ENCODE data around the gene FADD. TPM values are rescaled to one million over a fixed set of nuclear protein-coding genes. Genes with fewer than 3 reads are reported as not detected.

Gene FADD, protein sequence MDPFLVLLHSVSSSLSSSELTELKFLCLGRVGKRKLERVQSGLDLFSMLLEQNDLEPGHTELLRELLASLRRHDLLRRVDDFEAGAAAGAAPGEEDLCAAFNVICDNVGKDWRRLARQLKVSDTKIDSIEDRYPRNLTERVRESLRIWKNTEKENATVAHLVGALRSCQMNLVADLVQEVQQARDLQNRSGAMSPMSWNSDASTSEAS
- polyA plus RNA-seq (2013, experiment 1 of 4) = 27.0 TPM
- polyA plus RNA-seq (2013, experiment 2 of 4) = 26.7 TPM
- polyA plus RNA-seq (2013, experiment 3 of 4) = 22.6 TPM
- 24.9 TPM for polyA plus RNA-seq (2013, experiment 4 of 4)

GRCh38 chr11:70202920-70203750 is at the start of gene FADD:
FADD (plus strand) TSS chr11:70203296; CDS start chr11:70203460, 164 bp downstream.
- H3K27ac ChIP-seq (ENCODE audit: insufficient read depth, low read depth, low read length, poor library complexity, severe bottlenecking) = peak within 1 kb of the TSS; percentile 66
- WGBS, 2 experiments = 1% methylated on average over 91 of the region's 91 CpGs
- H3K4me1 ChIP-seq (ENCODE audit: control insufficient read depth, insufficient read depth, low read length) = peaks cover 8% of the 10 kb centered on the region
- H3K9me3 ChIP-seq (ENCODE audit: control insufficient read depth, low read length) = no peaks in the 10 kb centered on the region
- peaks cover 11% of the 10 kb centered on the region for H3K36me3 ChIP-seq (ENCODE audit: control insufficient read depth, insufficient read depth, low read length)
- peak within 1 kb of the TSS; percentile 99 for H3K4me3 ChIP-seq (ENCODE audit: insufficient read depth, low read depth, low read length)
- H3K27me3 ChIP-seq (ENCODE audit: control insufficient read depth, insufficient read depth, low read length, poor library complexity, severe bottlenecking) = no peaks in the 10 kb centered on the region

- H3K4me3 ChIP-seq (ENCODE audit: insufficient read depth, low read depth, low read length) = no peak overlapping the region
- H3K36me3 ChIP-seq (ENCODE audit: control insufficient read depth, insufficient read depth, low read length) = no peaks in the 10 kb centered on the region
- H3K4me1 ChIP-seq (ENCODE audit: control insufficient read depth, insufficient read depth, low read length) = no peaks in the 10 kb centered on the region
- no peak overlapping the region for H3K27ac ChIP-seq (ENCODE audit: insufficient read depth, low read depth, low read length, poor library complexity, severe bottlenecking)
- peaks cover 6% of the 10 kb centered on the region for H3K27me3 ChIP-seq (ENCODE audit: control insufficient read depth, insufficient read depth, low read length, poor library complexity, severe bottlenecking)
- 94 to 96% methylated on average over 14 of the region's 14 CpGs for WGBS, 2 experiments
- no peaks in the 10 kb centered on the region for H3K9me3 ChIP-seq (ENCODE audit: control insufficient read depth, low read length)
Measured at GRCh38 chr11:70155386-70155785, 47.7 kb upstream of the FADD start.

DNA sequence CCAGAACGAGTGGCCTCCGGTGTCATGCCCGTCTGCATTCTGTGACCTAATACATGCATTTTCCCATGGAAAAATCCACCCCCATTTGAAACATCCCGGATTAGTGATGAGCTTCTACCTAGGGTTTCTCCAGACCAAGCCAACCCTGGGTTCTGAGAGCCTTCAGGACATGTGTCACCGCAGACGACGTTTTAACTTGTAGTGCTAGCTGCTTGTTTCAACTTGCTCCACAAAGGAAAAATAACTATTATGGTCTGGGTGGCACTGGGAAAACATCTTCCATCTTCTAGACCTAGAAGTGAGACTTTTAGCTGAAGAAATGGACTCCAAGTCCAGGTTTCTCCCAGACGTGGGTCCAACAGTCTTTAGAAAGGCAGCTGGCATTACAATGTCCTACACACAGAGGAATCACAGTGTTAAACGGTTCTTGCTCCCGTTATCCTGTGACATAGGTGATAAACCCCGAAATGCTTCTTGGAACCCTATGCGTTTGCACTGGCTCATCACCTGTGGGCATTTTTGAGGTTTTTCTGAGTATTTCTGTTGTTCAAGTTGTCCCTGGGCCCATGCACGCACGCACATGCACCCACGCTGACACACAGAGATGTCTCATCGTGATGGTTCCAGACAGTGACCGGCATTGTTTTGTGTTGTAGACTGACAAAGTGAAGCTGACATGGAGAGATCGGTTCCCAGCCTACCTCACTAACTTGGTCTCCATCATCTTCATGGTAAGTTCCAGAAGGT is 46.6 kb upstream of the FADD start:
- Histone ChIP-seq H3K27ac (ENCODE audit: insufficient read depth, low read depth, low read length, poor library complexity, severe bottlenecking) (no peak overlapping the region), H3K4me1 (ENCODE audit: control insufficient read depth, insufficient read depth, low read length) (no peaks in the 10 kb centered on the region), H3K27me3 (ENCODE audit: control insufficient read depth, insufficient read depth, low read length, poor library complexity, severe bottlenecking) (no peaks in the 10 kb centered on the region), H3K4me3 (ENCODE audit: insufficient read depth, low read depth, low read length) (no peak overlapping the region), H3K9me3 (ENCODE audit: control insufficient read depth, low read length) (no peaks in the 10 kb centered on the region), H3K36me3 (ENCODE audit: control insufficient read depth, insufficient read depth, low read length) (no peaks in the 10 kb centered on the region)
- WGBS, 2 experiments = 95% methylated on average over 18 of the region's 18 CpGs

DNA sequence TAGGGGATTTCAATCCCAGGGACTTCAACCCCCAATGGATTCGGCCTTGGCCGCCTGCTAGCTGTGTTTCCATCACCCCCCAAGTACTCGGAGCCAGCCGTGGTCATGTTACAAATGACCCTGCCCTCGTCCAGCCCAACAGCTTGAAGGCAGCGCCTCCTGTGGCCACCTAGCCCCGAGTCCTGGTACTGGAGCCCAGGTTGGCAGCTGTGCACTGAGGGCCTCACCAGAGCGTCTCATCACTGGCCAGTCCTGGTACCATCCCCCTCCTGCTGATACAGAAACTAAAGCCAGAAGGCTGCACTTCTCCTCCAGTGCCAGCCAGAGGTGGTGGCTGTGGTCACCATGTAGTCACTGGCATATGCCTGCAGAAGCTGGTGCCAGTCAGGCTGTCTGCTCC is 44.9 kb upstream of the FADD start:
- Histone ChIP-seq H3K4me1 (ENCODE audit: control insufficient read depth, insufficient read depth, low read length) (no peaks in the 10 kb centered on the region), H3K9me3 (ENCODE audit: control insufficient read depth, low read length) (no peaks in the 10 kb centered on the region), H3K36me3 (ENCODE audit: control insufficient read depth, insufficient read depth, low read length) (no peaks in the 10 kb centered on the region), H3K27ac (ENCODE audit: insufficient read depth, low read depth, low read length, poor library complexity, severe bottlenecking) (no peak overlapping the region), H3K4me3 (ENCODE audit: insufficient read depth, low read depth, low read length) (no peak overlapping the region), H3K27me3 (ENCODE audit: control insufficient read depth, insufficient read depth, low read length, poor library complexity, severe bottlenecking) (no peaks in the 10 kb centered on the region)
- 41 to 46% methylated on average over 8 of the region's 8 CpGs for whole genome bisulfite sequencing, 2 experiments

DNA sequence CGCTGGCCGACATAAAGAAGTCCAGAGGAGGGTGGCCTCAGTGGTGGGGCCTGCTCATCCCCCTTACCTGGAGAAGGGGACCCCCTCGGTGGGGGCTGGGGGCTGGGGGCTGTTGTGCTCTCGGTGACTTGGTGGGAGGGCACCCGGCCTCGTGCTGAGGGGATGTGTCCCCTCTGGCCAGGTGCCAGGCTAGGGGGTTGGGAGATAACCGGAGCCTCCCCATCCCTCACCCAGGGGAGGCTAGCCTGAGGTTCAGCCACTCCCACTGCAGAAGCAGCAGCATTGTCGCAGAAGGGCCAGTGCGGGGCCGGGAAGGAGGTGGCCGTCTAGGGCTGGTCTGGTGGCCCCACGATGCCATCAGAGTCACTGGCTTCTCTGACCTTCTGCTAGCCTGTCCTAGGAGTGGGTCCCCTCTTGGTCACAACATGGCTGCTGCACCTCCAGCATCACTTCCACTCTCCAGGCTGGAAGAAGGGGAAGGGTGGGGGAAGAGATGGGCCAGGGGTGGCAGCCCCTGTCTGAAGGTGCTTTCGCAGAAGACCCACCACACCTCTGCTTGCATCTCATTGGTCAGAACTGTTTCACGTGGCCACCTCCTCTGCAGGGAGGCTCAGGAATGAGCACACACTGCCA is 44.2 kb upstream of the FADD start:
- no peak overlapping the region for H3K4me3 ChIP-seq (ENCODE audit: insufficient read depth, low read depth, low read length)
- H3K9me3 ChIP-seq (ENCODE audit: control insufficient read depth, low read length) = no peaks in the 10 kb centered on the region
- H3K27ac ChIP-seq (ENCODE audit: insufficient read depth, low read depth, low read length, poor library complexity, severe bottlenecking) = no peak overlapping the region
- H3K27me3 ChIP-seq (ENCODE audit: control insufficient read depth, insufficient read depth, low read length, poor library complexity, severe bottlenecking) = no peaks in the 10 kb centered on the region
- no peaks in the 10 kb centered on the region for H3K36me3 ChIP-seq (ENCODE audit: control insufficient read depth, insufficient read depth, low read length)
- 89 to 92% methylated on average over 14 of the region's 14 CpGs for WGBS, 2 experiments
- H3K4me1 ChIP-seq (ENCODE audit: control insufficient read depth, insufficient read depth, low read length) = no peaks in the 10 kb centered on the region

DNA sequence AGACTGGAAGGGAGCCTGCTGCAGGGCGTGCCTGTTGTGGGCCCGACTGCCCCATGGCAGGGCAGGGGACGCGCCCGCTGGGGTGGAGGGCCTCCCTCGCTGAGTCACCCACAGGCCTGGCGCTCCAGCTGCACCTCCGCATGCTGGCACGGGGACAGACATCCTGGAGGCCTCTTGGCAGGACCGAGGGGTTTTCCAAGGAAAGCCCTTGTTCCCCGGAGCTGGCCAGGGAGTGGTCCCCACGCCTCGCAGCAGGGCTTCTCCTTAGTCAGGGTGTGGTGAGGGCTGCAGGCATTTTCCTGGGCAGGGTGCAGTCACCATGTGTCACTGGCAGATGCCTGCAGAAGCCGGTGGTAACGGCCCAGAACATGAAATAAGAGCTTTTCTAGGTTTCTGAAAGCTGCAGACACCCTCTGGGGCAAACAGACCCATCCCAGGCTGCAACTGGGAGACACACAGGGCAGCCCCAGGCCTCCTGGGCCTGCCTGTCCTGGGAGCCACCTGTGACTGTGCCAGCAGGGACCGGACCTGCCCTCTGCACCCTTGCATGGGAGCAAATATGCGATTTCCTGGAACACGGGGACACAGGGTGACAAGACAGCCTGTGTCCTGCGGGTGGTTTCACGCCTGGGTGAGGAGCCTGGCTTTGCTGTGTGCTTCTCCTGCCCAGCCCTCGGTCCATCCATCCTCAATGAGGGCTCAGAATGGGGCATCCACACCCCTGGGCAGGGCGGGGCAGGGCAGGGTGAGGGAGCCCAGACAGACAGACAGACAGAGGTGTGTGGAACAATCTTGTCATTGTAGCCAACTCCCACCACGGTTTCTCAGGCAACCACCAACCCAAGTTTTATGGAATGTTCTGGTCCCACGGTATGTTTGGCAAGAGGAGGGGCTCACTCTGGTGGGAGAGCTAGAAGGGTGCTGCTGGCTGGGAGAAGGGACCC is 43.2 kb upstream of the FADD start:
- no peak overlapping the region for H3K27ac ChIP-seq (ENCODE audit: insufficient read depth, low read depth, low read length, poor library complexity, severe bottlenecking)
- H3K9me3 ChIP-seq (ENCODE audit: control insufficient read depth, low read length) = no peaks in the 10 kb centered on the region
- WGBS, 2 experiments = 94 to 96% methylated on average over 24 of the region's 24 CpGs
- no peaks in the 10 kb centered on the region for H3K36me3 ChIP-seq (ENCODE audit: control insufficient read depth, insufficient read depth, low read length)
- no peaks in the 10 kb centered on the region for H3K4me1 ChIP-seq (ENCODE audit: control insufficient read depth, insufficient read depth, low read length)
- no peak overlapping the region for H3K4me3 ChIP-seq (ENCODE audit: insufficient read depth, low read depth, low read length)
- H3K27me3 ChIP-seq (ENCODE audit: control insufficient read depth, insufficient read depth, low read length, poor library complexity, severe bottlenecking) = no peaks in the 10 kb centered on the region

GRCh38 chr11:70161043-70161625 is 42.0 kb upstream of the FADD start:
- H3K27me3 ChIP-seq (ENCODE audit: control insufficient read depth, insufficient read depth, low read length, poor library complexity, severe bottlenecking) = no peaks in the 10 kb centered on the region
- H3K4me1 ChIP-seq (ENCODE audit: control insufficient read depth, insufficient read depth, low read length) = peaks cover 4% of the 10 kb centered on the region
- no peak overlapping the region for H3K4me3 ChIP-seq (ENCODE audit: insufficient read depth, low read depth, low read length)
- H3K9me3 ChIP-seq (ENCODE audit: control insufficient read depth, low read length) = no peaks in the 10 kb centered on the region
- no peaks in the 10 kb centered on the region for H3K36me3 ChIP-seq (ENCODE audit: control insufficient read depth, insufficient read depth, low read length)
- 94 to 95% methylated on average over 17 of the region's 17 CpGs for WGBS, 2 experiments
- no peak overlapping the region for H3K27ac ChIP-seq (ENCODE audit: insufficient read depth, low read depth, low read length, poor library complexity, severe bottlenecking)

DNA sequence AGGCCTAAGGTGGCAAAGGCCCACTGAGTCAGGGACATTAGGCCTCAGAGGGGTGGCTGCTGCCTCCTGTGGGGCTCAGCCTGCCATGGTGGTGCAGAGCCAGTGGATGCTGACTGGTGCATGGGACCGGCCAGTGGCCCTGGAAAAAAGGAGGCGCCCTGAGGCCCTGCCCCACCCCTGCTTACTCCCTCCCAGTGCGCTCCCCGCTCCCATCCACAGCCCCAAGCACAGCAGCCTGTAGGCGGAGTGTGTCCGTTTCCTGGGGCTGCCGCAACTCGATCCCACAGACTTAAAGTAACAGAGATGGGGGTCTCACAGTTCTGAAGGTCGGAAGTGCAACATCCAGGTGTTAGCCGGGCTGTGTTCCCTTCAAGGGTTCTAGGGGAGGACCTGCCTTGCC is 38.4 kb upstream of the FADD start:
- H3K27me3 ChIP-seq (ENCODE audit: control insufficient read depth, insufficient read depth, low read length, poor library complexity, severe bottlenecking) = no peaks in the 10 kb centered on the region
- no peaks in the 10 kb centered on the region for H3K36me3 ChIP-seq (ENCODE audit: control insufficient read depth, insufficient read depth, low read length)
- peaks cover 4% of the 10 kb centered on the region for H3K4me1 ChIP-seq (ENCODE audit: control insufficient read depth, insufficient read depth, low read length)
- 85 to 91% methylated on average over 10 of the region's 10 CpGs for WGBS, 2 experiments
- no peaks in the 10 kb centered on the region for H3K9me3 ChIP-seq (ENCODE audit: control insufficient read depth, low read length)
- H3K27ac ChIP-seq (ENCODE audit: insufficient read depth, low read depth, low read length, poor library complexity, severe bottlenecking) = no peak overlapping the region
- no peak overlapping the region for H3K4me3 ChIP-seq (ENCODE audit: insufficient read depth, low read depth, low read length)

- WGBS, 2 experiments = 94% methylated on average over 9 of the region's 9 CpGs
- Histone ChIP-seq H3K27me3 (ENCODE audit: control insufficient read depth, insufficient read depth, low read length, poor library complexity, severe bottlenecking) (no peaks in the 10 kb centered on the region), H3K4me1 (ENCODE audit: control insufficient read depth, insufficient read depth, low read length) (peaks cover 4% of the 10 kb centered on the region), H3K36me3 (ENCODE audit: control insufficient read depth, insufficient read depth, low read length) (no peaks in the 10 kb centered on the region), H3K27ac (ENCODE audit: insufficient read depth, low read depth, low read length, poor library complexity, severe bottlenecking) (no peak overlapping the region), H3K9me3 (ENCODE audit: control insufficient read depth, low read length) (no peaks in the 10 kb centered on the region), H3K4me3 (ENCODE audit: insufficient read depth, low read depth, low read length) (no peak overlapping the region)
Measured at GRCh38 chr11:70167120-70167519, 36.0 kb upstream of the FADD start.
